GM18873 (cell line): ENCODE results near the gene CCDC191.

ENCODE experiments used
- ATAC-seq: cut with Tn5 transposase; IDR thresholded peaks from one replicate; pipeline ENCODE4 v1.9.1; 2021; ENCODE audit warnings: mild to moderate bottlenecking, moderate library complexity, moderate number of reproducible peaks; ENCODE audit not compliant: unreplicated experiment, low FRiP score

Gene CCDC191, protein sequence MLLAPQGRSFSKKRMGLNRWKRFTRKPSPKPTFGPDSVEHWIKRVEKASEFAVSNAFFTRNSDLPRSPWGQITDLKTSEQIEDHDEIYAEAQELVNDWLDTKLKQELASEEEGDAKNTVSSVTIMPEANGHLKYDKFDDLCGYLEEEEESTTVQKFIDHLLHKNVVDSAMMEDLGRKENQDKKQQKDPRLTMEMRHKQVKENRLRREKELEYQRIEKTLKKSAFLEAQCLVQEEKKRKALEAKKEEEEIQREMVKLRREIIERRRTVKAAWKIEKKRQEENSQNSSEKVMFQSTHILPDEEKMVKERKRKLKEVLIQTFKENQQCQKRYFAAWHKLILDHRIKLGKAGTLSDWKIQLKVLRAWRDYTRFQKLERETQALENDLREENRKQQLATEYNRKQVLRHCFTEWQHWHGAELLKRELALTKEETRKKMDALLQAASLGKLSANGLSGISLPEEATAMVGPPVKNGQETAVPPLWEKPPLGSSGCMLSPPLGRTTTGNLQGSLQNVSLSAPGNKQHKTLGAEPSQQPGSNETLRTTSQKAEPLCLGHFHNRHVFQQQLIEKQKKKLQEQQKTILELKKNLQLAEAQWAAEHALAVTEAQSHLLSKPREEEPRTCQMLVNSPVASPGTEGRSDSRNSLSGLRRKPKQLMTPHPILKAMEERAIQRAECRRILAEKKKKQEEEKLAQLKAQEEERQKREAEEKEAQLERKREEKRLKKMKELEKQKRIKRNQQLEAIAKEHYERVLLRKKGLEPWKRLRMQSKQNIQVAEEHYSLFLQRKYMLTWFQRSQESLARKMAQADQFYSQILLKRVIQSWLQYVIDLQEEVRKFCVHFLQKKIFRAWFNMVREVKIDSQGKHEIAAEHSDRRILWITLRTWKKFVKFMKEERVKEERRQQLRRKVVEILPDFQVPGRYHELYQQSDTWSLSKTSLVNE

DNA sequence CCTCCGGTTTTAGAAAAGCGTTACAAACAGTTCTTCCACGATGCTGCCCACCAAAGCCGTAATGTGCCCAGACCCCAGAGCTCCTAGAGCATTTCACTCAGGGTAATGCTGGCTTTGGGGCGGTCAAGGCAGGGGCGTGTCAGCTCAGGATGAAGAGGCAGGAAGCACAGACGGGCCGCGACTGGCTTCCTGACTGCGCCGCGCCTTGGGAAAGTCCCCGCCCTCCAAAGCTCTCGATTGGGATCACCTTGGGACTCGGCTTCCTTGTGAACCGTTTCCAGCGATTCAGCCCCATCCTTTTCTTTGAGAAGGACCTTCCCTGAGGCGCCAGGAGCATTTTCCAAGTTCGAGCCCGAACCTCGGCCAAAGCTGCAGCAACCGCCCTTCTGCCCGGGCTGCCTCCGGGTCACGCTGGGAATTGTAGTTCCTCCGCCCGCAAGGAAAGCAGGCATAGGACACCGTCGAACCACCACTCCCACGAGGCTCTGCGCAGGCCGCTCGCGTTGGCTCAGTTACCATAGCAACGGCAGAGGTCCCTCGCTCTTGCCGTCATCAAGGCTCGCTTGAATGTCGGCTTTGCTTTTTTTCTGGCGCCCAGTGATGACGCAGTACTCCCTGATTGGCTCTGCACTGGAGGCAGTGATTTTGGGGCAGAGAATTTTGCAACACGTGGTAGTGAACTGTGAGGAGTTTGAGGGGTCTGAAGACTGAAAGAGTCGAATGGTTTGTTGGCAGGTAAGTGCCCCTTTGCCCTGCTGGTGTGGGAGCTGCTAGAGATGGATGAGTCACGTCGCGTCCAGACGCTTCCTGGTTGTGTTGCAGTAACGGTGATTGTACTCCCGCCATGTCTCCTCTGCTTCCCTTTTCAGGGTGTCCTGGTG is at the start of gene CCDC191, which contains the start of gene QTRT2:
CCDC191 (minus strand) TSS at position 397 of the 881 bp plus-strand sequence; CDS start at position 337, 60 bp downstream.
QTRT2 (plus strand) TSS at position 608 of the 881 bp plus-strand sequence. CDS start 8,521 bp downstream, outside the sequence.
- peak; percentile 97 for ATAC-seq

DNA sequence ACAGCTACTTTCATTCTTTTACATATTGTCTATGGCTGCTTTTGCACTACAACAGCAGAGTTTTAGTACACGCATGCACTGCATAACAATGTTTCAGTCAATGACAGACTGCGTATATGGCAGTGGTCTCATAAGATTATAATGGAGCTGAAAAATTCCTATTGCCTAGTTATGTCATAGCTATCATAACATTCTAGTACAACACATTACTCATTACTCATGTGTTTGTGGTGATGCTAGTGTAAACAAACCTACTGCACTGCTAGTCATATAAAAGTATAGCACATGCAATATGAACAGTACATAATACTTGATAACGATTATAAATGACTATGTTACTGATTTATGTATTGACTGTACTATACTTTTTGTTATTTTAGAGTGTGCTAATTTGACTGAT is 48.1 kb upstream of the CCDC191 start:
- no peak for ATAC-seq

DNA sequence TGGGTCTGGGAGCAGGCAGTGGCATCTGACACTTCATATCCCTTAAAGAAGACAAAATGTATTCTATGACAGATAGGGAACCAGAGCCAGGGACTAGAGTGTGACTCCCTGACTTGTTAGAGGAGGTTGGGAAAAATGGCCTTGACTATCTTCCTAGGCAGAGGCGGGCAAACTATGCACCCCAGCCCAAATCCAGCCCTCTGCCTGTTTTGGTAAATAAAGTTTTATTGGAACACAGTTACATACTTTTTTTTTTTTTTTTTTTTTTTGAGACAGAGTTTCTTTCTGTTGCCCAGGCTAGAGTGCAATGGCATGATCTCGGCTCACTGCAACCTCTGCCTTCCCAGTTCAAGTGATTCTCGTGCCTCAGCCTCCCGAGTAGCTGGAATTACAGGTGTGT is 47.5 kb upstream of the CCDC191 start:
- ATAC-seq: no peak

DNA sequence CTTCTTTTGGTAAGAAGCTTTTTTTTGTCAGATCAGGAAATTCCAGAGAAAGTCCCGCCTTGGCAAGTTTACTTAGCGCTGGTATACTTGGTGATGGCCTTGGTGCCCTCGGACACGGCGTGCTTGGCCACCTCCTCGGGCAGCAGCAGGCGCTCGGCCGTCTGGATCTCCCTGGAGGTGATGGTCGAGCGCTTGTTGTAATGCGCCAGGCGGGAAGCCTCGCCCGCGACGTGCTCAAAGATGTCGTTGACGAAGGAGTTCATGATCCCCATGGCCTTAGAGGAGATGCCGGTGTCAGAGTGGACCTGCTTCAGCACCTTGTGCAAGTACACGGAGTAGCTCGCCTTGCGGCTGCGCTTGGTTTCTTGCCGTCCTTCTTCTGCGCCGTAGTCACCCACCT is 46.9 kb upstream of the CCDC191 start:
- ATAC-seq: no peak

DNA sequence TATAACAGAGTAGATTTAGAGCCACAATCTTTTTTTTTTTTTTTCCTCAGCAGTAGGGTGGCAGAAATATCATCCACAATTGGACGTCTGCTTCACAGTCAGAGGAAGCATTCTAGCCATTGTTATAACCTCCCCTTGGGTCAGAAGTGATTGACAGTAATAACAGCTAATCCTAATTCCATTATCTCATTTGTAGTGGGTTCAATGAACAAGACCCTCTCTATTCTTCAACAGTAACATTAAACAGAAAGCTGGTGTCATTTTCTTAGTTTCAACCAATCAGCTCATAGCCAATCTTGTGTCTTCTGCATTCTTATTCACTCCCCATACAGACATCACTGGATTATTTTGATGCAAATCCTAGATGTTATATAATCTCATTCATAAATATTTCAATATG is 44.8 kb upstream of the CCDC191 start:
- no peak for ATAC-seq

DNA sequence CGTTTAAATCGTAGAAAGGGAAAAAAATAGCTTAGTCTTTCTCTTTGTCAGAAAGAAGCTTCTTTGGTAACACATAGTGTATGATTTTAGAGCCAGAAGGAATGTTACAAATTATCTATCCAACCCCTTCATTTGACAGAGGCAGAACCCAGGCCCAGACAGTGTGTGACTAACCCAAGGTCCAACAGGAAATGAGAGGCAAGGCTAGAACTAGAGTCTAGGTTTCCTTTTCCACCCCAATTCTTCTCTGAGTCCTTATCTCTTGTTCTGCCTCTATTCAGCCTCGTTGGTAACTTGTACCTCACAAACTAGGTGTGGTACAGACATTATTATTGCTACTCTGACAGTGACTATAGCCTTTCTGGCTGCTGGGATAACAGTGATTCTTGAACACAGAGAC is 39.5 kb upstream of the CCDC191 start:
- ATAC-seq: no peak

DNA sequence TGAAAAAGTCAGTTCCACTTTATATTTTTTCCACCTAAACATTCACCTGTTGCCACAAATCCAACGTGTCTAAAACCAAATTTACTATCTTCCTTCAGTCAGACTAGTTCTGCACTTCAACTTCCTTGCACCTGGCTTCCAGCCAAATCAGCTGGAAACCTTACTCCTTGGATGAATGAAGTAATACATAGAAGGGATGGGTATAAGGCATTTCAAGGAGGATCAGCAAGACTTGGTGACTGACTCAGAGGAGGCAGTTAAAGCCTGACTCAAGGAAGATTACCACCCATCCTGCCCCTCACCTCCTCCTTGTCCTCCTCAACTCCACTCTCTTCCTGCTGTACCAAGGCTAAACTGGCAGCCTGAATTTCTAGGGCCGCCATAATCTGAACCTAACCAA is 37.3 kb upstream of the CCDC191 start:
- no peak for ATAC-seq

DNA sequence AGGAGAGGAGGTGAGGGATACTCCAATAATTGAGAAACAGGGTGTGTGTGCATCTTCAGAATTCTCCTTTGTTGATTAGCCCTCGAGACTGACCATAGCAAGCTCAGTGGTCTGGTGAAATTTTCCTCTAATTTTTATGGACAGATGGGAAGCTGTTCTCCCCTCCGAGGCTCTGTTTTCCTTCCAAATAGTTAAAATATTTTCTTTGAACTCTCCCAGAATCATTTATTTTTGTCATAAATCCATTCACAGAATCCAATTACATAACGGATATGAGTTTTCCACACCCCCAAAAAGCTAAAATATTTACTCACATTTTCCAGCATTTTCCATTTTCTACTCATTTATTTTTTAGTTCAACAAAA is 36.7 kb upstream of the CCDC191 start:
- ATAC-seq: no peak

DNA sequence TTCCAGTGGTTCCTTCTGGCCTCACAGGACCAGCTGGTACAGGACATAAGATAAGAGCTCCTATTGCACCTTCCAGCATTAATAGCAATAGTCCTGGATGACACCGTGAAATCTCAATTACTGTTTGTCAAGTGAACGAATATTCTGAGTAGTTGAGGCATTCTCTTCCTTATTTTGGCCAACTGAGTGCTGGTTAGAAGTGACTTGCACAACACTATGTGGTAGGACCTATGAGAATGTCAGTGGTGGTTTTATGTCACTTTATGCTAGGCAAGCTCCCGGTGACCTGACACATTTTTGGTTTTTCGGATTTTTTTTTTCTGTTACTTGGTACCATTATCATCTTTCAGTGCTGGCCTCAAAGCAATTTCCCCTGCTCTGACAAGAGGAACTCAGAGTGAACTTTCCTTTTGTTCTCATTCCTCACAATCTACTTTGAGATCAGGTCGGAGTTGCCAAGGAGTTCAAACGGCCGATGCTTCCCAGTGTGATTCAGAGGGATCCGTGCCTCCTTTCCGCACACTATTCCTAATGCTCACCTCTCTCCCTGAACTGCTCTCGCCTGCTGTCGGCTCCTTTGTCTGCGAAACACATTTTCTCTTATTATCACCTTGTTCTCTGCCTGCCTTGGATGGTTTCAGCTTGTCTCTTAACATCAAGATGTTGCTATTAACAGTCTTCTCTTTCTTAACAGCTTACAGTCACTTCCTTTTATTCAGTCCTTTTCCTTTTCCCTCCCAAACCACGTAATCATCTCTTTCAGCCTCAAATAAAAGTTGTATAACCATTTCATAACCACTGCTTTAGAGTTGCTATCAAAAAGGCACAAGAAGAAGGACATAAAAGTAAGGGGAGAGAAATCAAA is 36.1 kb upstream of the CCDC191 start:
- no peak for ATAC-seq

DNA sequence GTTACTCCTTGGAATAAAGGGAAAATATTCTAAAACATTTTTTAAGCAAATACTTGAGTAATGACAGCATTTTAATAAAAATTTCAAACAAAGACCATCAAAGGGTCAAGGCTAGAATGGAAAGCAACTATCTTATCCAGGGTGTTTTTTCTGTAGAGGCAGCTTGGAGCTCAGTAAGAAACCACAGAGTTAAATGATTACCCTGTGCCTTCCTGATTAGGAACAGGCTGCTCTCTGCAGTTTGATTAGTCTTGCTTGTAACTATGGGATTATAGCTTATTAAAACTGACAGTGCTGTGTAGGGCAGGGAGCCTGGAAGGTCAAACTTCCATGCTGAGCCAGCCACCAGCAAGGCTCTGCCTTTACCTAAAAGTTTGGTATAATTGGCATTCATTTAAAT is 33.3 kb upstream of the CCDC191 start:
- ATAC-seq: no peak

DNA sequence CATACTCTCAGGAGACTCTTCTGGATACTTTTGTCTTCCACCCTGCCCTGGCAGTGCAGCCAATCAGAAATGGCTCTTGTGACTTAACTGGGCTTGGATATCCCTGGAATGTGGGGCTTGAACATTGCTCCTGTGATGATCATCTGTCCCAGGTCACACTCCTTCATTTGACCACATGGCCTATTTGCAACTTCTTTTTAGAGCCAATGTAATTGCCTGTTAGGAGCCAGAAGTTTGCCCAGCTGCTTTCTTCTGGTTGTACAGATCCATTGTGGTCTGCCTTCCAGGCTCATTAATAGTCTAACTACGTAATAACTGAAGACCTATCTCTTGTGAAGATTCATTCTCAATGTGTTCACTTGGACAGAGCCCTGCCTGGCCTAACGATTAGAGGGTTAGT is 30.0 kb upstream of the CCDC191 start:
- ATAC-seq: no peak

DNA sequence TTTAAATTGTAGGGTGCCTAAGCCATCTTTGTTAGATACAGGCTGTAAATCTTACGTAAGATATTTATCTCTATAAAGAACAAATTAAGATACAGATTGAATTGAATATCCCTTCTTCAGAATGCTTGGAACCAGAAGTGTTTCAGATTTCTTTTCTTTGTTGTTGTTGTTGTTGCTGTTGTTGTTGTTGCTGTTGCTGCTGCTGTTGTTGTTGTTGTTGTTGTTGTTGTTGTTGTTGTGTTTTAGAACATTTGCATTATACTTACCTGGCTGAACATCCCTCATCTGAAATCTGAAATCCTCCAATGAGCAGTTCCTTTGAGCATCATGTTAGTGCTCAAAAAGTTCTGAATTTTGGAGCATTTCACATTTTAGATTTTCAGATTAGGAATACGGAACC is 26.8 kb upstream of the CCDC191 start:
- ATAC-seq: no peak

DNA sequence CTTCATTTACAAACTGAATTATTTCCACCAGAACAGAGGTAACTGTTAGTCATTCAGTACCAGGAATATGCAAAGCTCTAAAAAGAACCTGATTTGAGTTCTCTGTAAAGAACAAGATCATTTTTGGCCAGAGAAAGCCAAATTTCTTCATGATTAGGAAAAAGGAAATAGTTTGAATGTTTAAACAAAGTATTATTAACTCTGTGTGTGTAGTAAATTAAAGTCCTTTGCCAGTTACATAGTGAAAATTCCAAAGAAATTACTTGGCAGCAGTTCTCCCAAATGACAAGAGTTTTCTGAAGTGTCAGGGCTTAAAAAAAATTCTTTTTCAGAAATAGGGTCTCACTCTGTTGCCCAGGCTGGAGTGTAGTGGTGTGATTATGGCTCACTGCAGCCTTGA is 24.7 kb upstream of the CCDC191 start:
- no peak for ATAC-seq

DNA sequence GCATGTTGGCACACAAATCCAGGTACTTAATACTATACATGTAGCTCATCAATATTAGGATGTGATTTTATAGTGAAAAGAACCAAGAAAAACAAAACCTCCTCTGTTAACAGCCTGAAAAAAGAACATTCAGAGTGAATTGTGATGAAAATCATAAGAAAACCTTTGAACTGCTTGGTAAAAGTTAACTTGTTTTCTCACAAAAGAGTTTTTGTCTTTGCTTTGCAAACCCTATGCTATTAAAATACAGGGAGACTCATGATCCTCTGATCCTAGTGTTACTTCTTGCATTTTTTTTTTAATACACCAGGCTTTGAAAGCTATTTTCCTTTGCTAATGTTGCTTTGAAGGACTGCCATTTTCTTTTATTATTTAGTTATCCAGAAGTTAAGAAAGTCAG is 23.9 kb upstream of the CCDC191 start:
- no peak for ATAC-seq

DNA sequence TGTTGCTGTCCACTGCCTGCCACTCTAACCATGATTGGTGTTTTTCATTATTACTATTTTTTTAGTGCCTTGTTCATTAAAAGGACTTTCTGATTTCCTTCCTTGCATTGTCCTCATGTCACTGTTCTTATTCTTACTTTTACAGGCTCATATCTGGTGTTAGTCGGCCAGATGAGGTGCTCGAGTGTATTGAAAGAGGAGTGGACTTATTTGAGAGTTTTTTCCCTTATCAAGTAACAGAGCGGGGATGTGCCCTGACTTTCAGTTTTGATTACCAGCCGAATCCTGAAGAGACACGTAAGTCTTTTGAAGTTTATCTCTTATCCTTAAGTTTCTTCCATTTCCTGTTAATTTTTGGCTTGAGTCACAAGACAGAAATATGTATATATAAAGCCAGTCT is 23.4 kb upstream of the CCDC191 start:
- no peak for ATAC-seq

DNA sequence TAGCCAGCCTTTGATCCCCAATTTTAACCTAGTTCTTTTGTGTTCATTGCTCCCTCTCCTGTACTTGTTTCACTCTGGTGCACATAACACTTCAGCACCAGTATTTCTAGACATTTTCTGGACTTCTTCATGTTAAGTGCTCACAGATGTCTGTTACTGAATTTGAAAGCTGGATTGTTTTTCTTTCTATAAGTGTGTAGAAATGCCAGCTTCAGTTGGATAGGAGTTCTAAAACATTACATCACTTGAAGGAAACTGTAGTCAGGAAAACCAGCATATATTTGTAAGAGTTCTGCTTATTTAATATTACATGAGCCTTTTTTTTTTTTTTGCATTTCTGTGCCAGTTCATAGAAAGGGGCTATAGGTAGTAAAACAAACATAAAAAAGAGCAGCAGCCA is 21.8 kb upstream of the CCDC191 start:
- no peak for ATAC-seq

DNA sequence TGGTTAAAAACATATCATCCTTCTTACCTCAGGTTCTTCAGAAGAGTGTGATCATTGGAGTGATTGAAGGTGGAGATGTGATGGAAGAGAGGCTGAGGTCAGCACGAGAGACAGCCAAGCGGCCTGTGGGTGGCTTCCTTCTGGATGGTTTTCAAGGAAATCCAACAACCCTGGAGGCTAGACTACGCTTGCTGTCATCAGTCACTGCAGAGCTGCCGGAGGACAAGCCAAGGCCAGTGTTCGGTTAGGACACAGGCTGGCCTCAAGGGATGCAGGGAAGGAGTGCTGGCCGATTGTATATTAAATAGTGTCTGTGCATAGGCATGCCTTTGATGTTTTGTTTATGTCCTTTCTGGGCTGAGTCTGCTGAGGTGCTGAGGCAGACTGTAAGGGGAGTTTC is 20.4 kb upstream of the CCDC191 start:
- ATAC-seq: no peak

DNA sequence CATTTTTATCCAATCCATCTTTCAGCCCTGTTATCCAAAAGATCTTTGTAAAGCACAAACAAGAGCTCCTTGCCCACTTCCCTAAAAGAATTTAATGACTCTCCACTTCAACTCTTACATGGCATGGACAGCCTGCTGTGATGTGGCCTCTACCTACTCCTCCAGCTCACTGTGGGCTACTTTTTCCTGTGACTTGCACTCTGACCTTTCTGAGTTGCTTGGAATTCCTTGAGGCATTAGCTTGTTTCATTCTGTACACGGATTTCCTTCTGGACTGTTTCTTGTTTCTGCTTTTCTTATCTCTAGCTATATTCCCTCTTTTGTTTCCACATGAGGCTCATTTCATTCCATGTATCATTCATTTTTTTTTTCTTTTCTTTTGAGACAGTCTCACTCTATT is 15.5 kb upstream of the CCDC191 start:
- no peak for ATAC-seq

DNA sequence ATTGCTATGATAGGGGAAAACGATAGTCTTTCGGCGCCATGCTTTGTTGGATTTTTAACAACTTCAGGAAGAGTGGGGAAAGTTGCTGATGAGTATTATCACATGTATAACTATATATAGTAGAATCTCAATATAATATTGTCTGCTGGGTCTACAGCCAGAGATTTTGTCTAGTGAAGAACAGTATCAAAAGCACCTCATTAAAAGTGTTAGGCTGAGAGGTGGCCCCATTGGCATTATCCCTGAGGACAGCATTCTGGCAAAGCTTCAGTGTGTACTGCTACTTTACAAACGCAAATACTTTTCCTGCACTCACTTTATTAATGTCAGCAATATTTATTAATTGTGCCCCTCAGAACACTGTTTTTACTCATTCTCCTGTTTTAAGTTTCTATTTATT is 12.0 kb upstream of the CCDC191 start:
- ATAC-seq: no peak

DNA sequence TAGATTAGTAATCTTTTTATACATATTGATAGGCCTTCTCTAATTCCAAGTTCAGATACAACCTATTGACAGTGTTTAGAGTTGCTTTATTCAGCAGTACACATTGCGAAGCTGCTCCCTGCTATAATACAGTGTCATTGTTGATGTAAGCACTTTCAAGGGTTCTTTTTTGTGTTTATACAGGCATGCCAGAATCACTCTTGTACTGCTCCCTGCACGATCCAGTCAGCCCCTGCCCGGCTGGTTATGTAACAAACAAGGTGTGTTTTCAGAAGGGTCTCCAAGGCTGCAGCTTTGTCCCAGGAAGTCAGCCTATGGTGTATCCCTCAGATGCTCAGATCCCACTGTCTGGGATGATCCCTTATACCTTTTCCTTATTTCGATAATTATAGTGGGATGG is 11.5 kb upstream of the CCDC191 start:
- ATAC-seq: no peak
